Tibial artery (tissue), 4 donors: ENCODE measurements around the gene NPBWR2.

Experiments used
- DNase-seq, 2 donors: peaks; one replicate each; pipeline ENCODE4 v3.0.0-alpha.2; 2019
- H3K27ac ChIP-seq, 2 donors: fragments of 200-600 bp; sonication (generic) in 1 of 2; 1 replicate in 1 of 2; 2 replicates in 1 of 2; pipeline ENCODE4 v1.5.1; 2018 to 2019; ENCODE audit warnings: mild to moderate bottlenecking in 1 of 2
- H3K27me3 ChIP-seq, 2 donors: fragments of 200-600 bp; sonication (generic) in 1 of 2; one replicate each; pipeline versions ENCODE4 v1.5.1 to v1.6.0; 2016 to 2019
- H3K36me3 ChIP-seq, 3 donors: fragments of 200-600 bp; sonication (generic) in 2 of 3; one replicate each; pipeline ENCODE4 v1.5.1; 2016 to 2019; ENCODE audit warnings: mild to moderate bottlenecking in 2 of 3
- H3K4me1 ChIP-seq, 4 donors: fragments of 200-600 bp; sonication (generic) in 2 of 4; 1 replicate in 3 of 4; 2 replicates in 1 of 4; pipeline ENCODE4 v1.5.1; 2016 to 2019
- H3K4me3 ChIP-seq, 2 donors: fragments of 200-600 bp; sonication (generic) in 1 of 2; 1 replicate in 1 of 2; 2 replicates in 1 of 2; pipeline ENCODE4 v1.5.1; 2018 to 2019; ENCODE audit warnings: mild to moderate bottlenecking in 2 of 2
- H3K9me3 ChIP-seq, 3 donors: fragments of 200-600 bp; sonication (generic) in 1 of 3; one replicate each; pipeline ENCODE4 v1.5.1; 2016 to 2019
- intact Hi-C: fragments of 100-400 bp; cut with DNase I; formaldehyde crosslinking; loops from one replicate; pipeline ENCODE4 v1.15.0; 2023; ENCODE audit warnings: low total_unique reads
- TF ChIP-seq, protein P1 (sequence below), 2 experiments: fragments of 200-600 bp in 1 of 2; fragments of 450-650 bp in 1 of 2; IDR thresholded peaks; one replicate each; pipeline ENCODE4 v1.5.1; 2017 to 2019; ENCODE audit warnings: antibody characterized with exemption in 2 of 2, mild to moderate bottlenecking in 1 of 2, moderate library complexity in 1 of 2

The NPBWR2 gene

DNA sequence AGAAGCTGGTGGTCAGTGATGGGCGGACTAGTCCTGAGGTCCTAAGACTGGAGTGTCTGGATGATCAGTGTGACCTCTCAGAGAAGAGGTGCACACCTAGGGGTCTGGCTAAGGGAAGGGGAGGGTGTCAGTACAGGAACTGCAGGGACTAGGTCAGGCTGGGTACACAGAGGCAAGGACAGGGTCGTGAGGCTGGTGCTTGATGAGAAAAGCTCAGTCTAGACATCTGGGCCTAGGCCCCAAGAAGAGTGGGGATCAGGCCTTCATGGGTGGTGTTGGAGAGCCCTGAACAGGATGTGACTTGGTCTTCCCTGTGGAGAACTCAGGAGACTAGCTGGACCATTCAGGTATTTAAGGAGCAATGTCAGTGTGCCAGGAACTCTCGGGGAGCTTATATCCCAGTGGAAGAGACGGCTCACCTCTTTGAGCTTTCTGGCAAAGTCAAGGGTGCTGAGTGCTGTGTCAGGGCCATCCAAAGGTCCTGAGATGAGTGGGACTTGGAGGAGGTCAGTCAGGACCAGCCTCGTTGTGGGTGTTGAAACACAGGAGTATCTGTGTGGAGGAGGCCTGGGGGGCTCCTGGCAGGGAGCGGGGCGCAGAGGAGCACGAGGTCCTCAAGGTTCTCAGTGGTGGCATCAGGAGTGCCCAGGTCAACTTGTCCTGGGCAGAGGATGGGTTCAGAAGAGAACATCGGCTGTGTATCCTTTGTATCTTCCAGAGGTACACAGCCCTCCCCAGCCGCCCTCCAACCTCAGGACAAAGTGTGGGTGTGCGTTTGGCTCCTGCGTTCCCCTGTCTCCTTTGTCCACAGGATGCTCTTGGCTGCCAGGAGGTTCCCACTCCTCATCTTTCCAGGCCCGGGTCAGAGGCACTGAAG is 43.6 kb upstream of the NPBWR2 start:
- intact Hi-C loops = no loop called here
- TF ChIP-seq, protein P1, sequence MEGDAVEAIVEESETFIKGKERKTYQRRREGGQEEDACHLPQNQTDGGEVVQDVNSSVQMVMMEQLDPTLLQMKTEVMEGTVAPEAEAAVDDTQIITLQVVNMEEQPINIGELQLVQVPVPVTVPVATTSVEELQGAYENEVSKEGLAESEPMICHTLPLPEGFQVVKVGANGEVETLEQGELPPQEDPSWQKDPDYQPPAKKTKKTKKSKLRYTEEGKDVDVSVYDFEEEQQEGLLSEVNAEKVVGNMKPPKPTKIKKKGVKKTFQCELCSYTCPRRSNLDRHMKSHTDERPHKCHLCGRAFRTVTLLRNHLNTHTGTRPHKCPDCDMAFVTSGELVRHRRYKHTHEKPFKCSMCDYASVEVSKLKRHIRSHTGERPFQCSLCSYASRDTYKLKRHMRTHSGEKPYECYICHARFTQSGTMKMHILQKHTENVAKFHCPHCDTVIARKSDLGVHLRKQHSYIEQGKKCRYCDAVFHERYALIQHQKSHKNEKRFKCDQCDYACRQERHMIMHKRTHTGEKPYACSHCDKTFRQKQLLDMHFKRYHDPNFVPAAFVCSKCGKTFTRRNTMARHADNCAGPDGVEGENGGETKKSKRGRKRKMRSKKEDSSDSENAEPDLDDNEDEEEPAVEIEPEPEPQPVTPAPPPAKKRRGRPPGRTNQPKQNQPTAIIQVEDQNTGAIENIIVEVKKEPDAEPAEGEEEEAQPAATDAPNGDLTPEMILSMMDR (IDR thresholded peaks at IDR 0.05) = no peak
- no peaks in the 10 kb centered on the region for H3K36me3 ChIP-seq

GRCh38 chr20:64149809-64150560 is 42.6 kb upstream of the NPBWR2 start:
- no peak for DNase-seq
- Histone ChIP-seq H3K9me3 (peaks cover 0 to 8% (median 8%) of the 10 kb centered on the region in 3 donors), H3K36me3 (no peaks in the 10 kb centered on the region), H3K4me3 (no peak overlapping the region), H3K27me3 (peaks cover 0 to 61% of the 10 kb centered on the region in 2 donors), H3K4me1 (no peaks in the 10 kb centered on the region), H3K27ac (no peak overlapping the region)
- TF ChIP-seq, protein P1 (IDR thresholded peaks at IDR 0.05) = no peak
- intact Hi-C loops = no loop called here

More for the DNA sequence above, 43.6 kb upstream of the NPBWR2 start:
- peaks cover 0 to 62% of the 10 kb centered on the region in 2 donors for H3K27me3 ChIP-seq
- H3K27ac ChIP-seq = no peak overlapping the region
- H3K9me3 ChIP-seq = no peaks in the 10 kb centered on the region
- no peak for DNase-seq
- no peaks in the 10 kb centered on the region for H3K4me1 ChIP-seq
- H3K4me3 ChIP-seq = no peak overlapping the region

DNA sequence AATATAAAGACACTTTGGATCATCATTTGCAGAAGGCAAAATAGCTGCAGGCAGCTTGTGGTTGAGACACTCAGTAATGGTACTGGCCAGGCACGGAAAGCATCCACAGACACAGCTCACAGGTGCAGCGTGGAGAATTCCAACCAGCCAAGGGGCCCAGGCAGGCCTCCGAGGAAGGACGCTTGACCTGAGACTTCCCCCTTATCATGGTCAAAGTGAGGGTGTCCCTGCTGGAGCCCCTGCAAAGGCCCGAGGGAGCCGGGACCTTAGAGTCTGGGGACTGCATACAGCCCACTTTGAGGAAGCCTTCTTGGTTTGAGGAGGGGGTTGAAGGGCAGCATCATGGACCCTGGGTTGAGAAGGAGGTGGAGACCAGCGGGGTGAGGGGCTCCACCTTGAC is 41.8 kb upstream of the NPBWR2 start:
- Histone ChIP-seq H3K9me3 (peaks cover 0 to 8% (median 8%) of the 10 kb centered on the region in 3 donors), H3K36me3 (no peaks in the 10 kb centered on the region), H3K4me3 (no peak overlapping the region), H3K4me1 (no peaks in the 10 kb centered on the region), H3K27me3 (peaks cover 0 to 53% of the 10 kb centered on the region in 2 donors), H3K27ac (no peak overlapping the region)
- DNase-seq = no peak
- TF ChIP-seq, protein P1 (IDR thresholded peaks at IDR 0.05) = no peak
- intact Hi-C loops = no loop called here

DNA sequence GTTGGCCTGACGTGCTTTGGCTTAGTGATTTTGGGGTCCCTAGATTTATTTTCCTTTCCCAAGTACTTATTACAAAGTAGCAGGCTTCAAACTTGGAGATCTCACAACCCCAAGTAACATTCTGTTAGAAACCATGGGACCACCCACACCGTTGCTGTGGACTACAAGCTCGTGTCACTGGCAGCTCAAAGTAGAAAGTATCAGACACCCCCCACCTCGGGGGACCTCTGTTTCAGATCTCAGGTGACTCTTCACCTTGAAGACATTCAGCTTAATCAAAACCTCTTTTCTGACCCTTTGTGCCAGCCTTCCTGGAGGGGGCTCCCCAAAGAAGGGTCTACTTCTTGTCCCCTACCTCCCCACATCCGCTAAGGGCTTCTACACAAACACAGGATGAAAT is 41.2 kb upstream of the NPBWR2 start:
- Histone ChIP-seq H3K4me1 (no peaks in the 10 kb centered on the region), H3K9me3 (peaks cover 0 to 8% (median 8%) of the 10 kb centered on the region in 3 donors), H3K36me3 (no peaks in the 10 kb centered on the region), H3K27ac (no peak overlapping the region), H3K4me3 (no peak overlapping the region), H3K27me3 (peaks cover 0 to 47% of the 10 kb centered on the region in 2 donors)
- DNase-seq = no peak
- intact Hi-C loops = no loop called here
- TF ChIP-seq, protein P1 (IDR thresholded peaks at IDR 0.05) = no peak

- TF ChIP-seq, protein P1 (IDR thresholded peaks at IDR 0.05) = no peak
- intact Hi-C loops = no loop called here
- no peak overlapping the region for H3K27ac ChIP-seq
- H3K4me3 ChIP-seq = no peak overlapping the region
- H3K27me3 ChIP-seq = peaks cover 0 to 49% of the 10 kb centered on the region in 2 donors
- DNase-seq = peak in 1 of 2 donors; percentile 27
- peaks cover 0 to 8% (median 8%) of the 10 kb centered on the region in 3 donors for H3K9me3 ChIP-seq
- H3K4me1 ChIP-seq = no peaks in the 10 kb centered on the region
- H3K36me3 ChIP-seq = no peaks in the 10 kb centered on the region
Measured at GRCh38 chr20:64146936-64147477, 39.6 kb upstream of the NPBWR2 start.
